ENCODE measurements around the gene SEC31A. TPM values are rescaled to one million over a fixed set of nuclear protein-coding genes. Genes with fewer than 3 reads are reported as not detected.

The SEC31A gene
- total RNA-seq, 1 experiment from 2014 or later = 128 TPM

GRCh38 chr4:82890528-82890900 lies 439 bp downstream of the SEC31A start:
- Histone ChIP-seq H3T11ph (ENCODE audit: low read length) (no peak overlapping the region), H4K5ac (ENCODE audit: insufficient read length, low read depth, low read length) (no peak overlapping the region), H3K9me3 (ENCODE audit: control insufficient read depth, low read depth, low read length) (no peaks in the 10 kb centered on the region), H3K4ac (ENCODE audit: low read depth, low read length) (no peak overlapping the region), H2BK120ac (ENCODE audit: low read depth, low read length, poor library complexity, severe bottlenecking) (no peak overlapping the region), H3K27me3 (ENCODE audit: insufficient read depth, low read length) (no peaks in the 10 kb centered on the region), H3K4me2 (ENCODE audit: insufficient read depth, insufficient read length, low read length) (peak overlapping the region; percentile 86), H3K79me2 (ENCODE audit: insufficient read depth, low read length) (peaks cover 16% of the 10 kb centered on the region; the same call in 1 of the 2 replicates), H2BK12ac (ENCODE audit: insufficient read length, low read depth, low read length) (no peak overlapping the region), H4K20me1 (ENCODE audit: control insufficient read depth, insufficient read depth, insufficient read length) (no peaks in the 10 kb centered on the region), H2BK5ac (ENCODE audit: insufficient read length, low read length) (no peak overlapping the region), H2BK20ac (ENCODE audit: low read depth, low read length, poor library complexity, severe bottlenecking) (no peak overlapping the region), H3K9ac (ENCODE audit: extremely low read depth, insufficient read length, low read length) (peak overlapping the region; percentile 87), H3K56ac (ENCODE audit: insufficient read length, low read depth, low read length) (no peak overlapping the region), H2BK15ac (ENCODE audit: low read depth, low read length) (no peak overlapping the region), H3K4me1 (ENCODE audit: insufficient read depth, low read length) (no peaks in the 10 kb centered on the region; the same call in 1 of the 2 replicates), H3K23me2 (ENCODE audit: insufficient read length, low read depth, low read length, poor library complexity, severe bottlenecking) (peaks cover 6% of the 10 kb centered on the region), H3K23ac (ENCODE audit: insufficient read length, low read depth, low read length) (no peak overlapping the region), H3K14ac (ENCODE audit: insufficient read depth, low read length) (peak overlapping the region; percentile 97), H3K18ac (ENCODE audit: insufficient read length, low read depth, low read length) (peak overlapping the region; percentile 96), H3K27ac (ENCODE audit: insufficient read length, low read depth, low read length) (peak overlapping the region; percentile 41), H3K79me1 (ENCODE audit: insufficient read depth, low read depth, low read length, poor library complexity, severe bottlenecking) (peaks cover 3% of the 10 kb centered on the region), H2AK5ac (ENCODE audit: insufficient read length, low read length) (no peak overlapping the region), H2AFZ (ENCODE audit: low read length) (no peak overlapping the region), H4K8ac (replicated peaks; ENCODE audit: insufficient read length, low read depth, low read length) (no peak overlapping the region), H4K91ac (ENCODE audit: insufficient read length, low read depth, low read length) (no peak overlapping the region)
- TF ChIP-seq CTCF (conservative IDR thresholded peaks at IDR 0.05) = no peak
- no CpG with 5 or more reads among the region's 16 CpGs for WGBS (ENCODE audit: extremely low coverage, insufficient read length, low lambda C conversion rate)
- peak overlapping the region; percentile 95 to 99 (median 96) for H3K27ac Mint-ChIP-seq
- no peaks in the 10 kb centered on the region for H3K27me3 Mint-ChIP-seq (ENCODE audit: low read depth)
- peak overlapping the region; percentile 90 to 95 for H3K4me3 Mint-ChIP-seq
- no peak for DNase-seq
- H3K4me1 Mint-ChIP-seq = peaks cover 9 to 29% of the 10 kb centered on the region in 2 experiments
- H3K9me3 Mint-ChIP-seq = no peaks in the 10 kb centered on the region
- peaks cover 9 to 22% (median 15%) of the 10 kb centered on the region in 3 experiments; a peak in 6 of 7 replicates for H3K36me3 Mint-ChIP-seq (ENCODE audit: insufficient read depth in 1 of 3, low read depth in 3 of 3)

All from H9 (cell line).